ENCODE data around the gene TEX44. TPM values are rescaled to one million over a fixed set of nuclear protein-coding genes. Genes with fewer than 3 reads are reported as not detected.

TEX44 gene
- total RNA-seq, 1 donor = not detected

- Histone ChIP-seq H3K27ac (ENCODE audit: low read depth, low read length) (no peak overlapping the region), H3K79me2 (ENCODE audit: insufficient read depth, low read length) (no peaks in the 10 kb centered on the region), H3K4me2 (ENCODE audit: insufficient read depth, low read length) (no peak overlapping the region), H3K9me3 (ENCODE audit: low read depth, low read length) (peaks cover 5% of the 10 kb centered on the region), H4K20me1 (ENCODE audit: insufficient read depth, low read length) (no peaks in the 10 kb centered on the region), H3K4me1 (ENCODE audit: insufficient read depth, low read length) (peaks cover 8% of the 10 kb centered on the region), H3K4me3 (ENCODE audit: insufficient read depth, low read length) (no peak overlapping the region), H3K36me3 (ENCODE audit: insufficient read depth, low read length) (no peaks in the 10 kb centered on the region), H2AFZ (ENCODE audit: low read length) (no peak overlapping the region), H3K27me3 (ENCODE audit: insufficient read depth, low read length) (no peaks in the 10 kb centered on the region)
- TF ChIP-seq CTCF (IDR thresholded peaks at IDR 0.05; ENCODE audit: extremely low read depth, low read depth, low read length) = no peak
- DNase-seq (ENCODE audit: insufficient read length, low spot score, missing footprints) = no peak
These were observed 45.2 kb upstream of the TEX44 start for GRCh38 chr2:231547315-231548110.

GRCh38 chr2:231548752-231549151 is 43.9 kb upstream of the TEX44 start:
- H3K27me3 ChIP-seq (ENCODE audit: insufficient read depth, low read length) = no peaks in the 10 kb centered on the region
- no peak overlapping the region for H3K27ac ChIP-seq (ENCODE audit: low read depth, low read length)
- no peaks in the 10 kb centered on the region for H3K36me3 ChIP-seq (ENCODE audit: insufficient read depth, low read length)
- H2AFZ ChIP-seq (ENCODE audit: low read length) = no peak overlapping the region
- no peak overlapping the region for H3K4me2 ChIP-seq (ENCODE audit: insufficient read depth, low read length)
- H3K79me2 ChIP-seq (ENCODE audit: insufficient read depth, low read length) = no peaks in the 10 kb centered on the region
- no peak overlapping the region for H3K4me3 ChIP-seq (ENCODE audit: insufficient read depth, low read length)
- H3K4me1 ChIP-seq (ENCODE audit: insufficient read depth, low read length) = peaks cover 8% of the 10 kb centered on the region
- peak; percentile 18 for DNase-seq (ENCODE audit: insufficient read length, low spot score, missing footprints)
- H3K9me3 ChIP-seq (ENCODE audit: low read depth, low read length) = no peaks in the 10 kb centered on the region
- no peak for TF ChIP-seq CTCF (IDR thresholded peaks at IDR 0.05; ENCODE audit: extremely low read depth, low read depth, low read length)
- no peaks in the 10 kb centered on the region for H4K20me1 ChIP-seq (ENCODE audit: insufficient read depth, low read length)

GRCh38 chr2:231549446-231550239 is 43.0 kb upstream of the TEX44 start:
- Histone ChIP-seq H3K79me2 (ENCODE audit: insufficient read depth, low read length) (no peaks in the 10 kb centered on the region), H3K36me3 (ENCODE audit: insufficient read depth, low read length) (no peaks in the 10 kb centered on the region), H2AFZ (ENCODE audit: low read length) (no peak overlapping the region), H4K20me1 (ENCODE audit: insufficient read depth, low read length) (no peaks in the 10 kb centered on the region), H3K4me2 (ENCODE audit: insufficient read depth, low read length) (no peak overlapping the region), H3K4me1 (ENCODE audit: insufficient read depth, low read length) (peaks cover 15% of the 10 kb centered on the region), H3K27ac (ENCODE audit: low read depth, low read length) (no peak overlapping the region), H3K9me3 (ENCODE audit: low read depth, low read length) (no peaks in the 10 kb centered on the region), H3K27me3 (ENCODE audit: insufficient read depth, low read length) (no peaks in the 10 kb centered on the region), H3K4me3 (ENCODE audit: insufficient read depth, low read length) (no peak overlapping the region)
- TF ChIP-seq CTCF (IDR thresholded peaks at IDR 0.05; ENCODE audit: extremely low read depth, low read depth, low read length) = no peak
- DNase-seq (ENCODE audit: insufficient read length, low spot score, missing footprints) = peak; percentile 26

- Histone ChIP-seq H3K4me3 (ENCODE audit: insufficient read depth, low read length) (no peak overlapping the region), H3K4me1 (ENCODE audit: insufficient read depth, low read length) (peaks cover 11% of the 10 kb centered on the region)
- DNase-seq (ENCODE audit: insufficient read length, low spot score, missing footprints) = peak; percentile 27
These were observed 39.9 kb upstream of the TEX44 start for GRCh38 chr2:231552752-231553151.

More at GRCh38 chr2:231552752-231553151, 39.9 kb upstream of the TEX44 start:
- Histone ChIP-seq H4K20me1 (ENCODE audit: insufficient read depth, low read length) (no peaks in the 10 kb centered on the region), H3K27me3 (ENCODE audit: insufficient read depth, low read length) (no peaks in the 10 kb centered on the region), H3K4me2 (ENCODE audit: insufficient read depth, low read length) (no peak overlapping the region), H3K27ac (ENCODE audit: low read depth, low read length) (no peak overlapping the region), H3K9me3 (ENCODE audit: low read depth, low read length) (no peaks in the 10 kb centered on the region), H3K36me3 (ENCODE audit: insufficient read depth, low read length) (no peaks in the 10 kb centered on the region), H3K79me2 (ENCODE audit: insufficient read depth, low read length) (no peaks in the 10 kb centered on the region), H2AFZ (ENCODE audit: low read length) (no peak overlapping the region)
- TF ChIP-seq CTCF (IDR thresholded peaks at IDR 0.05; ENCODE audit: extremely low read depth, low read depth, low read length) = no peak
